Tibial nerve (tissue), 3 donors: Measurements from ENCODE around the gene KLHL26.

Experiments
- POLR2A ChIP-seq, 2 donors: fragments of 450-650 bp; IDR thresholded peaks; one replicate each; pipeline ENCODE4 v1.6.1; 2017; ENCODE audit warnings: antibody characterized with exemption in 2 of 2, mild to moderate bottlenecking in 2 of 2, moderate library complexity in 2 of 2
- TF ChIP-seq, protein P1 (sequence below), 5 experiments: fragments of 200-600 bp in 3 of 5; fragments of 450-650 bp in 2 of 5; sonication (generic) in 3 of 5; IDR thresholded peaks; one replicate each; pipeline ENCODE4 v1.5.1; 2016 to 2019; ENCODE audit warnings: antibody characterized with exemption in 5 of 5, mild to moderate bottlenecking in 3 of 5, moderate library complexity in 2 of 5

DNA sequence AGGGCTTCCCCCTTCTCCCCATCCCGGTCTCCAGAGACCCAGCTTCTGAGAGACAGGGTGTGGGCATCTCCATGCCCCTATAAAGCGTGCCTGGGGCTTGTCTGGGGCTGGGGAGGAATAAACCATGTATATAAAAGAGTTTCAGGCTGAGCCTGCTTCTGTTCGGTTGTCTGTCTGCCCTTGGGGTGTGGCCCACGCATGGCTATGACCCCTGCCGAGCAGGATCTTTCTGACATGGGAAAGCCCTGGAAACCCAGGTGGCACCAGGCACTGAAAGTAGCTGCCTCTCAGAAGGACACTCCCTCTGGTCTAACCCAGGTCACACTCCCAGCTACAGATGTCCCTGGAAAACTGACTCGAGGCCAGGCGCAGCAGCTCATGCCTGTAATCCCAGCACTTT lies 15.9 kb upstream of the KLHL26 start:
- TF ChIP-seq POLR2A (IDR thresholded peaks at IDR 0.05): no peak
- TF ChIP-seq, protein P1, sequence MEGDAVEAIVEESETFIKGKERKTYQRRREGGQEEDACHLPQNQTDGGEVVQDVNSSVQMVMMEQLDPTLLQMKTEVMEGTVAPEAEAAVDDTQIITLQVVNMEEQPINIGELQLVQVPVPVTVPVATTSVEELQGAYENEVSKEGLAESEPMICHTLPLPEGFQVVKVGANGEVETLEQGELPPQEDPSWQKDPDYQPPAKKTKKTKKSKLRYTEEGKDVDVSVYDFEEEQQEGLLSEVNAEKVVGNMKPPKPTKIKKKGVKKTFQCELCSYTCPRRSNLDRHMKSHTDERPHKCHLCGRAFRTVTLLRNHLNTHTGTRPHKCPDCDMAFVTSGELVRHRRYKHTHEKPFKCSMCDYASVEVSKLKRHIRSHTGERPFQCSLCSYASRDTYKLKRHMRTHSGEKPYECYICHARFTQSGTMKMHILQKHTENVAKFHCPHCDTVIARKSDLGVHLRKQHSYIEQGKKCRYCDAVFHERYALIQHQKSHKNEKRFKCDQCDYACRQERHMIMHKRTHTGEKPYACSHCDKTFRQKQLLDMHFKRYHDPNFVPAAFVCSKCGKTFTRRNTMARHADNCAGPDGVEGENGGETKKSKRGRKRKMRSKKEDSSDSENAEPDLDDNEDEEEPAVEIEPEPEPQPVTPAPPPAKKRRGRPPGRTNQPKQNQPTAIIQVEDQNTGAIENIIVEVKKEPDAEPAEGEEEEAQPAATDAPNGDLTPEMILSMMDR (IDR thresholded peaks at IDR 0.05): no peak
